NCI-H1417 treated with DMSO at 0.1 percent for 48 hours (cell line): ENCODE results near the gene MAP7D1.
"Not testable (repeated sequence)": the region's sequence is repeated elsewhere in the genome, so short reads cannot be mapped to it uniquely, and the experiment has no call there.

Source experiments
- DNase-seq: peaks from one replicate; lab custom pipeline; 2025; lab: John Stamatoyannopoulos, UW

The MAP7D1 gene

DNA sequence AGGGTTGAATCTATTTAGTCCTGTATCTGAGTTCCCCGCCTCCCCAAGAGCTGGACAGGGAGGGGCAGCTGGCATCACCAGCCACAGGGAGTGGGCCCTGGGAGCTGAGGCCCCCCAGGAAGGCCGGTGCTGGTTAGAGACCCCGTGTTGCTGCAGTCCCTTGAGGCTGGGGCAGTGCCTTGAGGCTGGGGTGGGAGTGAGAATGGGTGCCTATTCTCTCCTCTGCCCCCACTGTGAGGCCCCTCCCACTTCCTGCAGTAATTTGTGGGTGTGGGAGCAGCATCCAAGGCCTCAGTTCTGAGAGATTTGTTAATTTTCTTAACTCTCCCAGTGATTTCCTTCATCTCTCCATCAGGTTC lies 4.1 kb upstream of the MAP7D1 start:
- no peak for DNase-seq

DNA sequence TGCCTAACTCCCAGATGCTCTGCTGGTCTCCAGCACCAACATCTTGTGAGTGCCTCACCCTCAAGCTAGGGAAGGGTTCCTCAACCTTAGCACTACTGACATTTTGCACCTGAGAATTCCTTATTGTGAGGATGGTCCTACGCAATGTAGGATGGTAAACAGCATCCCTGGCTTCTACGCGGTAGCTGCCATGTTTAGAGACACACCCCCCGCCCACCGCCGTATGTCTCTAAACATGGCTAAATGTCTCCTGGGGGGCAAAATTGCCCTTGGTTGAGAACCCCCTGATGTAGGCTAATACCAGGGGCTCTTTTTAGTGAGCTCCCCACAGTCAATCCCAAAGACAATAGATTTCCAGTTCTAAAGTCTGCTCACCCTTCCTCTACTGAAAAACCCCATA lies 2.5 kb upstream of the MAP7D1 start:
- no peak for DNase-seq

DNA sequence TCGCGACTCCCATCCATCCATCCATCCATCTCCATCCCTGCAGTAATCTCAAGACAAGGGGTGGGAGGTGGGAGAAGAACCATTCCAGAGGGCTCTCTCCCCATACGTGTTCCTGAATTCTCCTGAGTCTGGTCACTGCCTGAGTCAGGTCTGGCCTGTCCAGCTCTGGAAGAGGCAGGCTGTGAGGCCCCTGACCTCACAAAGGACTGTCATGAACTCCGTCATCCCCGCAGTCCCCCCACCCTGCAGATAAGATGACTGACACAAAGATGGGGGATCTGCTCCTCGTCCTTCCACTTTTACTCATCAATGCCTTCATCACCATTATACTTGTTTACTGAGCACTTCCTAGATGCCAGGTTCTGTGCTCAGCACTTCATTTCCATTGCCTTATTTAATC lies 1.6 kb upstream of the MAP7D1 start:
- DNase-seq = no peak

DNA sequence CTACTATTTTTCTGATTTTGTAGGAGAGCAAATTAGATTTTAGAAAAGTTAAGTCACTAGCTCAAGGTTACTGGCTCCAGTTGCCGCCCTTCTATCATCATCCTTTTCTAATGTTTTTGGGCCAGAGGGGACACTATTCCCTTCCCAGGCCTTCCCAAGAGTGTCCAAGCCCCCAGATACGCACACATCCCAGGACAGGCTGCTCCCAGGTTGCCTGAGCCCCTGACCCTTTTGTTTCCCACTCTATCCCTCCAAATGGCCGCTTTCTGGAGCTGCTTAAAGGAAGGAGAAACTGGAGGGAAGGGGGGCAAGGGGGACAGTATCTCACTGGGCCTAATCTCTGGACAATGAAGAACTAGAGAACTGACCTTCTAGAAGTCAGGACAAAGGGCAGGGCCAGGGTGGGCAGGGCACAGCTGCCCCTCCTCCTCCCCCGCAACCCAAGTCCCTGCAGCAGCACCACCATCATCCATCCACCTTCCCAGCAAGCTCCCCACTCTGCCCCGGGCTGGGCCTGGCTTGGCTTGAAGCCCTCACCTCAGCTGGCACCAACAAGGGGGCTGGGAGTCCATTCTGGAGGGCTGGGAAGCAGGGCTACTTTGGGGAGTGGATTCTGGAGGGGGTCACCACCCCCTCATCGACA lies 1.1 kb upstream of the MAP7D1 start:
- DNase-seq = no peak

DNA sequence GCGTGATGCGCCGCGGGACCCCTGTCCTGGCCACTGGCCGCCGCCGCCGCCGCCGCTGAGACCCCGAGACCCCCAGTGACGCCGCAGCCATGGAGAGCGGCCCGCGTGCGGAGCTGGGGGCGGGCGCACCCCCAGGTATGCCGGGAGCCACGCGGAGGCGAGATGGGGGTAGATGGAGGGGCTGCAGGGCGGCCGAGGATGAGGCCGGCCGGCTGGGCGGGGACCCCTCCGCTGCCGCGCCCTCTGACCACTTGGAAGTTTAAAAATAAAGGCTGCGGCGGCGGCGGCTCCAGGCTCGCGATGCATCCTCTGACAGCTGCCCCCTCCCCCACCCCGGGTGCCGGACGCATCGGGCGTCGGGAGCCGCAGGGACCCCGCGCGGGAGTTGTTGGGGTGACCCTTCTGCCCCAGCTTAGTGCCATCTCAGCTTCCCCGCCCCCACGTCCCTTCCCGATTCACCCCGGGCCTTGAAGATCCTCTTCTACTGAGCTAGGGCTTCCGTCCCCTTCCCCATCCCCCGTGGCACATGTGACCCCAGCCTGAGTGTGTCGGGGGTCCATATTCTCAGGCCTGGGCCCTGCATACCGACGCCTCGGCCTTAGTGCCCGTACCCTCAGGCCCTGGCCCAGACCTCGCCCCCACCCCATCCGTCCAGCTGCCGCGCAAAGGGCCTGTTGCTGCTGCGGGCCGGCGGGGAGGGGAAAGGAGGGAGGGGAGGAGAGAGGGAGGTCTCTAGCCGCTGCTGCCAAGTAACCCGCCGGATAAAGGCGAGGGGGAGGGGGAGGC lies 562 bp downstream of the MAP7D1 start:
- no peak for DNase-seq

DNA sequence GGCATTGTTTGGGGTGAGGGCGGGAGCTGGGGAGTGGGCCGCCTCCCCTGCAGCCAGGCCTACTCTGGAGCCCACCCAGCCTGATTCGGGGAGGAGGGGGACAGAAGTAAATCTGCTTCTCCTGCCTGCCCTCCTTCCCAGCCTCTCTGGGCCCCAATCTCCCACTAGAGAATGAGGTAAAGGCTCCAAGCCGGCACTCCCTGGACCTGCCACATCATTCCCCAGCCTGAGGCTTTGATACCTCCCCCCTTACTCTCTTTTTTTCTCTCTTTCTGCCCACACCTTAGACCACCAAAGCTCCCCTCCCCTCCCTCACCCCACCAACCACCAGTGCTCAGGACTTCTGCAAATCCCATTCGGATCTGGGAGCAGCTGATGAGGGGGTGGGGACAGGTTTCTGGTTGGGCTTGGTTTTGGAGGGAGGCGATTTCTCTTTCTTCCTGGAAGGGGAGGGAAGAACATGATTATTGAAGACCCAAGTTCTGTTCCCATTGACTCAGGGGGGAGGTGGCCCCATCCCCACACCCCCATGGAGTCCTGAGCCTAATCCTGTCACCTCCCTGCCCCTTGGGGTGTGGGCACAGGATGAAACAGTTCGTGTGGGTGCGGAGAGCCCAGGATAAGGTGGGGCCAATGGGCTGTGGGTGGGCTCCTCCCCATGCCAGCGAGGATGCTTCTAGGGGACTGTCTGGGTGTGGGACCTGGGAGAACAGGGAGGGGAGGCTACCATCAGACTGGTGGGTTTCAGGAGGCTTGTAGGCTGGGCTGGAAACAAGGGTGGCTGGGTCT lies 1.3 kb downstream of the MAP7D1 start:
- no peak for DNase-seq

DNA sequence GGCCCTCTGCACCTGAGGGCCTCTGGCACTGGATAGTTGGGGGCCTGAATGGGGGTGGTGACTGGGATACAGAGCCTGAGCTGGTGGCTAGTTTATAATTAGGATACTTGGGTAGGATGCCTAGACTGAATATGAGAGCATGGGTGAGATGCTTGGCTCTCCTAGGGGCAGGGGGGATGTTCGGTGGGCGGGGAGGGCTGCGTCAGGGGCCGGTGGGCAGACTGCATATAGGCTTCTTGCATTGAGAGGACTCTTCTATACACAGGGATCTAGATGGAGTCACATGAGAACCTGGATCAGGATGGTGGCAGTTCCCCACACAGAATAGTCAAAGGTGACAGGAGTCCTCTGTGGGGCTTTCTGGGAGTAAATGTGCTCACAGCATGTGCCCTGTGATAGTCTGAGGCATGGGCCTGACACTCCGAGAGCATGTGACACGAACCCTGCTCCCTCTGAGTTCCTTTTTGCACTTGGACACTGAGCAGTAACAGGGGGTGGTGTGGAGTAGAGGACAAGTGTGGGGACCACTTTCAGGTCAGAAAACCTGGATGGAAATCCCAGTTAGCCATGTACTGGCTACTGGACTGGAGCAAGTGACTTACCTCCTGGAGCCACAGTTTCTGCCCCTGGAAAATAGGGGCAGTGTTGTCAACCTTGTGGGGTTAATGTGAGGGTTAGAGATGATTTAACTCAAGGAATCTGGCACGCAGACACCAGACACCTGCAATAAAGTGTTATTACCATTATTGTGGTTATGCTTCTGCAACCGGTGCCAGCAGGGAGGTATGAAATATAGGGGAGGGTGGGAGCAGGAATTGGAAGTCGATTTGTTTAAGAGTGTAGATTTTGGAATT lies 2.2 kb downstream of the MAP7D1 start:
- no peak for DNase-seq

DNA sequence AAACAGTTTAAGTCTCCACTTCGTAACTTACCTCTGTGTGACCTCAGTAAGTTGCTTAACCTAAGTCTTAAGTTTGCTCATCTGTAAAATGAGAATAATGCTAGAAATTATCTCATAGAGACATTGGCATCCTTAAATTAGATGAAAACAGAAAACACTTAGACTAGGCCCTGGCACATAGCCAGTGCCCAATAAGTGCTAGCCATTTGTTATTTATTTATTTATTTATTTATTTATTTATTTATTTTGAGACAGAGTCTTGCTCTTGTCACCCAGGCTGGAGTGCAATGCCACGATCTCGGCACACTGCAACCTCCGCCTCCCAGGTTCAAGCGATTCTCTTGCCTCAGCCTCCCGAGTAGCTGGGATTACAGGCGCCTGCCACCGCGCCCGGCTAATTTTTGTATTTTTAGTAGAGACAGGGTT lies 2.9 kb downstream of the MAP7D1 start:
- DNase-seq = not testable (repeated sequence)

DNA sequence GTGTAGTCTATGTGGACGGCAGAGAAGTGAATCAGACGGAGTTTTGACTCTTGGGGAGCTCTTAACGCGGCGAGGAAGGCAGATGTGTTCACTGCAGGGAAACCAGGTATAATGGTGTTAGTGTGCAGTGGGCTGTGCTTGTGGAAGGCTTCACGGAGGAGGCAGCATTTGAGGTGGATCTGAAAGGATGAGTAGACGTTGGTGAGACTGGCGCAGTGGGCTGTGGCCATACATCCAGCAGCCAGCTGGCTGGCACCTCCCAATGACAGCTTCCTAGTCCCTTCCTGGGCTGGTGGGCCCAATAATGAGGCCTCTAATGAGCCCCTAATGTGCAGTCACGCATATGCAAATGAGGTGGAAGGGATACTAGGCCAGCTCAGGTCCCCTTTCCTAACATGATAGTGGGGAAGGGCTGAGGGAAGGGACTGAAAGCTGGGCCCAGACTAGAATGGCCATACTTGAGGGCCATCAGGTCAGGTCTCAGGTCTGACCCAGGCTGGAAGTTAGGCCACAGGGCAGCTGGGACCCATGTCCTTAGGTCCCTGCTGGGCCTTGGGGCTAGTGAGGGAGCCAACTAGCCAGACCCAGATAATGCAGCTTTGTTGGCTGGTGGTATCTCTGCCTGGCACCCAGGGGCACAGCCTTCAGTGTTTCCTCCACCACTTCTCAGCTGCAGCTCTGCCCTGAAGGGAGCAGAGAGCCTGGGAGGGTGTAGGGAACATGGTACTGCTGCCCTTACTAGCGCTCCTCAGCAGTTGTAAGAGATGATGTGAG lies 3.8 kb downstream of the MAP7D1 start:
- no peak for DNase-seq

DNA sequence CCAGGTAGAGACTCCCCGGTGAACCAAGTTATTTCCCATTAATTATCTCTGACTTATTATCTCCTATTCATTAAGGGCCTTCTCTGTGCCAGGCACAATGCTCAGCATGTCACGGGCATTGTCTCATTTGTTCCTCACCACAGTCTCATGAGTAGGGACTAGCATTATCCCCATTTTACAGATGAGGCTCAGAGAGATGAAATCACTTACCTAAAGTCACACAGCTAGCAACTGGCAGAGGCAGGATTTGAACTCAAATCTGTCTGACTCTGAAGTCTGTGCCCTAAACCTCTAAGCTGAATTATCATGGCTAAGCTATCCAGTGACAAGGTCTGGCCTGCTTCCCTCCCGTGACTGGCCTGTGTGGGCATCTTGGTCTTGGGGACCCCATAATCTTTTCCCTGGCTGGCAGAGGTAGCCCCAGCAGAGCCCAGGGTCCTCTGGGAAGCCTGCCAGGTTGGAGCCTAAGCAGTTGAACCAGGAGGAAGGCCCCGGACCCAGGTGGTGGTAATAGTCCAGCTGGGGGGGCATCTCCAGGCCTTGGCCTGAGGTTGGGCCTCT lies 4.5 kb downstream of the MAP7D1 start:
- no peak for DNase-seq

DNA sequence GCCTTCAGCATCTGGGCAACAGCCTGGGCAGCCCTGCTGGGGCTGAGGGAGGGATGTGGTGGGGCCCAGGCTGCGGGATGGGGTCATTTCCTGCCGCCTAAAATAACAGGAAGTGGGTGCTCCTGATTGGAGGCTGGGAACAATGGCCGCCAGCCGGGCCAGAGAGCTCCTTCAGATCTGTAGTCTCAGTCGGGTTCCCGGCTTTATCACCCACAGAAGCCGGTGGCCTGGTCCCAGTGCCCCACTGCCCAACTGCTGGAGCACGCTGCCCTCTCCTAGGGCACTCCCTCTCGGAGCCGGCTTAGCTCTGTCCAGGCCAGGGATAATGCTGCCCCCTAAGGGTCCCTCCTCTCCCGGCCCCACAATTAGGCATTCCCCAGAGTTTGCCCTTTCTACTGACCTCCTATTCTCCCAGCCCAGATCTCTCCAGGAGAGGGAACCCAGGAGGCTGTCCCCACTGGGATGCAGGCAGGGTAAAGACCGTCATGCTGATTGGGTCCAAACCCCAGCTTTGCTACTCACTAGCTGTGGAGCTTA lies 5.1 kb downstream of the MAP7D1 start:
- no peak for DNase-seq

DNA sequence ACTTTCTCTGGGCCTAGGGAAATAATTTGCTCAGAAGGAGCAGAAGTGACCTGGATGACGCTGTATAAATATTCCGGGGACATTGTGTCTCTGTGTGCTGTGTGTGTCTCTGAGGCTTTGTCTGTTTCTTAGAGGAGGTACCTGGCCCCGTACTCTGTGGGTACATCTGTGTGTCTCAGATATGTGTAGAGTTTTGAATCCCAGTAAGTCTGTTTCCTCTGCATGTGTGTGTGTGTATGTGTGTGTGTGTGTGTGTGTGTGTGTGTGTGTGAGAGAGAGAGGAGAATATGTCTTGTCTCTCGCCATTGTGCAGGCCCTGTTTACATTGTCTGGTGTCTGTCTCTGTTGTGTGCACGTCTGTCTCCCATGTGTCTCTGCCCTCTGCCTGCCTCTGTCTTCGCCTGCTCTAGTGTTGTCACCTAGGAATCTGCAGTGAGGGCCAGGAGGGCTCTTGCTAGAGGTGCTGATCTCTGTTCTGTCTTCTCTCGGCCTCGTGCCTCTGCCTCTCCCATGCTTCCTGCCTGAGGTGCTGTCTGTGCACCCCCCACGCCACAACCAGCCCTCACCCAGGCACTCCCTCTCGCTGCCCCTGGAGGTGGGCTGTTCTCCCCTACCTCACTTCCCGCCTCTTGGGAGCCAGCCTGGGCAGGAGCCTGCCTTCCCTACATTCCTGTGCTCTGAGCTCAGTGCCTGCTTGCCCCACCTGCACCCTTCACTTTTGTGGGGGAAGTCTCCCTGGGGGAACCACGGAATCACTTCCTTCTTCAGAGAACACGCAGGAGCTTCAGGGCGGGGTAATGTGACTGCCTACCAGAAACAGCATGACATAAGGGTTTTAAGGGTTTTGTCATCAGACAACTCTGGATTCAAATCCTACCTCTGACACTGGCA lies 5.9 kb downstream of the MAP7D1 start:
- no peak for DNase-seq

DNA sequence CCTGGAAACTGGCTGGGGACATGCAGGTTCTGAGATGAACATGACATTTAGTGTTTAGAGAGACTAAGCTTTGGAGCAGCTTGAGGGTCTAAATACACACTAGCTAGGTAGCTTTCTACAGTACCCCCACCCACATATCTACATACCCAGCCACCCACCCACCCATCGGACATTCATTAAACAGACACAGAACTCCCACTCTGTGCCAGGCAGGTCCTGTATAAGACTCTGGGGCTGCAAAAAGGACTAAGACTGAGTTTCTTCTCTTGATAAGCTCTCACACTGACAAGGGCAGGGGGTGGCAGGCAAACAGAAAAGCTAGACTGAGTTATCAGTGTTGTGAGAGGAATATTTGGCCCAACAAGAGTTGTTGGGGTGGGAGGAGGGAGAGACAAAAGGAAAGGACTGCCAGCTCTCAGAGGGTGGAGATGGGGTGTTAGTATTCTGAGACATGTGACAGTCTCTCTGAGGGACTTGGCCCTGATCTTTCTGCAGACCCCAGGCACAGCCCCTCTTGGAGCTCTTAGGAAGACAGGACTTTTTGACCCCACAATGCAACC lies 6.8 kb downstream of the MAP7D1 start:
- DNase-seq = no peak

DNA sequence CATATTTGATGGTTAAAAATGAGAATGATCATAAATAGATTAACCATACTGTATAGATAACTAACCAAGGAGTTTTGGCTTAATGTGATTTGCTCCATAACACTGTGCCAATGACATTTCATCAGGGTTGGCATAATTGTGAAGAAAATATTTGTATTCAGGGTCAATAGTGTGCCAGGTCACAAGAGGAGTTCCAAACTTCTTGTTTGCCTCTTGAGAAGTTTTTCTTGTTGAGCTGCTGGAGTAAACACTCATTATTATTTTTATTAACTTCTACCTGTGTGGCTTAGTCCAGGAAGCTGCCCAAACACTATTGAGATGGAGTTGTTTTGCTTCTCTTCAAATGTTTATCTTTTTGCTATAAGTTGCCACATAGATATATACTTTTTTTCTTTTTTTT lies 7.5 kb downstream of the MAP7D1 start:
- no peak for DNase-seq

DNA sequence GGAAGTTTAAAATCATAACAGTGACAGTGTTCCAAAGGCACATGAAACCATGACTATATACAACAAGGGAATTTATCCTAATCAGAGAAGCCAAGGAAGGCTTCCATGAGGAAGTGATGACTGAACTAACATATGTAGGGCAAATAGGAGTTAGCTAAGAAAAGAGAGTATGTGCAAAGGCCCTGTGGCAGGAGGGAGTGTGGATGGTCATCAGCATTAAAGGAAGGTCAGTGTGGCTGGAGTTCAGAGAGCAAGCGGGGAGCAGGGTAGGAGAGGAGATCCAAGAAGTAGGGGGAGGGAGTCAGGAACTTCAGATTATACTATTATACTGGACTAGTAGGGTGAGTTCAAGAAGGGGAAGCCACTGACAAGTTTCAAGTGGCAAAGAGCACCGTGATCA lies 8.4 kb downstream of the MAP7D1 start:
- no peak for DNase-seq

DNA sequence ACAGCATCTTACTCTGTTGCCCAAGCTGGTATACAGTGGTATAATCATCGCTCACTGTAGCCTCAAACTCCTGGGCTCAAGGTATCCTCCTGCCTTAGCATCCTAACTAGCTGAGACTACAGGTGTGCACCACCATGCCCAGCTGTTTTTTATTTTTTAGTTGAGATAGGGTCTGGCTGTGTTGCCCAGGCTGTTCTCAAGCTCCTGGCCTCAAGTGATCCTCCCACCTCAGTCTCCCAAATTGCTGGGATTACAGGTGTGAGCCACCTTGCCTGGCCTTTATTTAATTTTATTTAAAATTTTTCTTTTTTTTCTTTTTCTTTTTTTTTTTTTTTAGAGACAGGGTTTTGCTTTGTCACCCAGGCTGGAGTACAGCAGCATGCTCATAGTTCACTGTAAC lies 9.2 kb downstream of the MAP7D1 start:
- no peak for DNase-seq

DNA sequence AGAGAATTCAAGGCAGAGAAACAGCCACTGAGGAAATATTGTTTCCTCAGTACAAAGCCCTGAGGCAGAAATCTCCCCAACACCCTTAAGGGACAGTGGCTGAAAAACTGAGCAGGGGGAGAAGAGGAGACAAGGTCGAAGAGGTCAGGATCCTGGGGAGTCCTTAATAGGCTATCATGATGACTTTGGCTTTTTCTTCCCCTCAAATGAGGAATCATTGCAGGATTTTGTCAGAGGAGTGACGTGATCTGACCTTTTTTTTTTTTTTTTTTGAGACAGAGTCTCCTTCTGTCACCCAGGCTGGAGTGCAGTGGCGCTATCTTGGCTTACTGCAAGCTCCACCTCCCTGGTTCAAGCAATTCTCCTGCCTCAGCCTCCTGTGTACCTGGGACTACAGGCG lies 10.2 kb downstream of the MAP7D1 start:
- DNase-seq = no peak

DNA sequence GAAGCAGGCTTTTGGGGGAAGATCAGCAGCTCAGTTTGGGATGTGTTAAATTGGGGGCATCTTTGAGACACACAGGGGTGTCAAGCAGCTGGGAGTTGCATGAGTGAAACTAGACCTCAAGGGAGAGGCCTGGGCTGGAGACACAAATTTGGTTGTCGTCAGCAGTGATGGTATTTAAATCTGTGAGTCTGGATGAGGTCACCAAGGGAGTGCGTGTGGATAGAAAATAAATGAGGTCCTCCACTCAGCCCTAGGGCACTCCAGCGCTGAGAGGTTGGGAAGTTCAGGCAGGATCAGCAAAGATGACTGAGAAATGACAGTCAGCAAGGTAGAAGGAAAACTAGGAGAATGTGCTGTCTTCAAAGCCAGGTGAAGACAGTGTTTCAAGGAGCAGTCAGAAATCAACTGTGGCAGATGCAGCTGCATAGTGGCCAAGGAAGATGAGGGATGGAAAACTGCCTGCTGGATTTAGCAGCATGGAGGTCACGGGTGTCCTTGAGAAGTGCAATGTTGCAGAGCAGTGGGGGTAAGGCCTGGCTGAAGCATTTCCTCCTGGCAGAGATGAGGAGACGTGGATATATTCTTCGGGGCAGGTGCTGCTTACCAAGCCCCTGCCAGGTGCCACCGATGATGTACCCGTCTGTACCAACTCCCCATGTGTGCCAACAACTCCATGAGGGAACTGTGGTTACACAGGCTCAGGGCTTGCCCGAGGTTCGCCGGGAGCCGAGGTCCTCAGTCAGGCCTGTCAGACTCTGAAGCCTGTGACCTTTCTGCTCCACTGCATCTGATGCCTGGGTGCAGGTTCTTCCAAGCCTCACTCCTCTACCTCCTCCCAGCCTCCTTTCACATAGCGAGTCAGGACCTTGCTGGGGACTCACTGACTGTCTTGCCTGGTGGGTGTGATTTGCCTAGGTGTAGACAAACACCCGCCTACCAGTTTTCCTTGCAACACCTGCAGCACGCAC lies 11.3 kb downstream of the MAP7D1 start:
- no peak for DNase-seq
